ENCODE results near the gene GTF2IRD2.
"Not testable (repeated sequence)": the region's sequence is repeated elsewhere in the genome, so short reads cannot be mapped to it uniquely, and the experiment has no call there.

GTF2IRD2 gene

DNA sequence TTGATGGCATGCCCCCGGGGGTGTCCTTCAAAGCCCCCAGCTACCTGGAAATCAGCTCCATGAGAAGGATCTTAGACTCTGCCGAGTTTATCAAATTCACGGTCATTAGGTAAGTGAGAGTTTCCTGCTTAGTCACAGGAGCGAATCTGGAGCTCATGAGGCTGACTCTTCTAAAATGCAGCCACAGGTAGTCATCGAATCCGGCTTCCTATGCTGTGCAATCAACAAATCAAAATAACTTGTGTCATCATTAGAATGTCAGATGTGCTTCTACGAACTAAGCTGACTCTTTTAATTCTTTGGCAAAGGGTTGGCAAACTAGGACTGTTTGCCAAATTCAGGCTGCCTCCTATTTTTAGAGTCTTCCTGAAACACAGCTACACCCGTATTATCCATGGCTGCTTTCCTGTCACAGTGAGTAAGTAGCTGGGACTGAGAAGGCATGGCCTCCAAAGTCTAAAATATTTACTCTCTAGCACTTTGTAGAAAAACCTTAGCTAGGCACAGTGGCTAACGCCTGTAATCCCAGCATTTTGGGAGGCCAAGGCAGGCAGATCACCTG lies 97.4 kb downstream of the GTF2IRD2 start:
- not testable (repeated sequence) for H3K36me3 ChIP-seq (ENCODE audit: control insufficient read depth in 1 of 2, insufficient read depth in 2 of 2, low read length in 2 of 2); H3K27ac ChIP-seq (ENCODE audit: low read length); H3K4me1 ChIP-seq (ENCODE audit: control insufficient read depth in 1 of 2, insufficient read depth in 2 of 2, low read length in 2 of 2); H3K4me3 ChIP-seq (ENCODE audit: low read depth in 1 of 2, low read length in 2 of 2); H3K27me3 ChIP-seq (ENCODE audit: low read depth, low read length); H3K9me3 ChIP-seq (ENCODE audit: control insufficient read depth in 1 of 2, low read length in 2 of 2)

Measured in muscle layer of duodenum (tissue), 2 donors.